T-cell (primary cell): Measurements from ENCODE around the gene RHBDD2. TPM values are rescaled to one million over a fixed set of nuclear protein-coding genes. Genes with fewer than 3 reads are reported as not detected.
"Not testable (repeated sequence)": the region's sequence is repeated elsewhere in the genome, so short reads cannot be mapped to it uniquely, and the experiment has no call there.

Experiments used
- ATAC-seq, 4 experiments: fragments of 200-7000 bp in 3 of 4; fragments of 150-1000 bp in 1 of 4; cut with Tn5 transposase; replicated peaks in 1 of 4; 1 replicate in 3 of 4; 2 replicates in 1 of 4; pipeline ENCODE4 v1.10.0; 2021; ENCODE audit warnings: moderate library complexity in 3 of 4, mild to moderate bottlenecking in 2 of 4, moderate number of reproducible peaks in 1 of 4
- CTCF ChIA-PET, 2 donors: fragments of 300-600 bp; sonication (Branson Sonifier 250); formaldehyde crosslinking; loops; one replicate each; lab custom pipeline; 2022; ENCODE audit warnings: antibody characterized with exemption in 2 of 2; lab: Charles Lee
- POLR2A ChIA-PET, 2 donors: fragments of 300-600 bp; sonication (Branson Sonifier 250); formaldehyde crosslinking; loops; one replicate each; lab custom pipeline; 2022; ENCODE audit warnings: antibody characterized with exemption in 2 of 2; lab: Charles Lee
- DNase-seq, 35 experiments: peaks; one replicate each; pipeline versions ENCODE4 v3.0.0 to v3.0.0-alpha.2; 2013 to 2023
- H3K27ac ChIP-seq: one replicate; pipeline ENCODE4 v1.5.1; 2013; ENCODE audit warnings: low read length
- H3K27me3 ChIP-seq, 2 experiments: replicated peaks in 1 of 2; 1 replicate in 1 of 2; 2 replicates in 1 of 2; pipeline versions ENCODE4 v1.6.1 to v1.7.0; 2013; ENCODE audit warnings: low read length in 1 of 2, mixed read lengths in 1 of 2; ENCODE audit not compliant: control insufficient read depth in 2 of 2, insufficient read depth in 2 of 2; ENCODE audit errors: extremely low read depth in 1 of 2
- H3K36me3 ChIP-seq, 2 donors: 1 replicate in 1 of 2; 2 replicates in 1 of 2; pipeline versions ENCODE4 v1.6.1 to v1.7.0; 2013; ENCODE audit warnings: low read length in 1 of 2; ENCODE audit not compliant: control insufficient read depth in 2 of 2, insufficient read depth in 1 of 2; ENCODE audit errors: extremely low read depth in 1 of 2
- H3K4me1 ChIP-seq, 2 experiments: 1 replicate in 1 of 2; 2 replicates in 1 of 2; pipeline versions ENCODE4 v1.6.1 to v1.7.0; 2013; ENCODE audit warnings: low read length in 2 of 2, mixed read lengths in 1 of 2; ENCODE audit not compliant: insufficient read depth in 2 of 2, control insufficient read depth in 1 of 2; ENCODE audit errors: extremely low read depth in 1 of 2
- H3K4me3 ChIP-seq, 2 donors: 1 replicate in 1 of 2; 2 replicates in 1 of 2; pipeline versions ENCODE4 v1.5.1 to v1.7.0; 2013; ENCODE audit warnings: mild to moderate bottlenecking in 2 of 2, low read length in 1 of 2, moderate library complexity in 1 of 2; ENCODE audit not compliant: control insufficient read depth in 1 of 2; ENCODE audit errors: extremely low read depth in 1 of 2
- H3K9me3 ChIP-seq: 2 replicates; pipeline ENCODE4 v1.7.0; 2013
- H3K27ac Mint-ChIP-seq, 2 donors: one replicate each; pipeline ENCODE4 v1.8.0; 2020 to 2021; ENCODE audit warnings: mild to moderate bottlenecking in 2 of 2, mixed read lengths in 2 of 2
- H3K27me3 Mint-ChIP-seq, 2 donors: one replicate each; pipeline ENCODE4 v1.8.0; 2021 to 2022; ENCODE audit warnings: mixed read lengths in 2 of 2
- H3K36me3 Mint-ChIP-seq: one replicate; pipeline ENCODE4 v1.8.0; 2021; ENCODE audit warnings: mixed read lengths
- H3K4me1 Mint-ChIP-seq, 3 donors: one replicate each; pipeline ENCODE4 v1.8.0; 2020 to 2022; ENCODE audit warnings: mixed read lengths in 3 of 3, mild to moderate bottlenecking in 1 of 3
- H3K4me3 Mint-ChIP-seq, 3 donors: one replicate each; pipeline ENCODE4 v1.8.0; 2020 to 2022; ENCODE audit warnings: mild to moderate bottlenecking in 3 of 3, mixed read lengths in 3 of 3, moderate library complexity in 3 of 3
- H3K9me3 Mint-ChIP-seq, 3 donors: one replicate each; pipeline ENCODE4 v1.8.0; 2020 to 2022; ENCODE audit warnings: mixed read lengths in 3 of 3
- WGBS: methylation state at CpG from one replicate; pipeline ENCODE4 v1.1.5; 2013; ENCODE audit warnings: missing lambda C conversion rate; ENCODE audit not compliant: insufficient coverage; 5-methylcytosine and 5-hydroxymethylcytosine counted together
- total RNA-seq, 35 experiments: library from RNA in 6 of 35; stranded (reverse) in 6 of 35; fragments of 120-200 nt in 1 of 35; gene quantifications; one replicate each; pipeline versions ENCODE4 v1.2.1 to v1.2.4 and lab custom pipeline; 2013 to 2026

The RHBDD2 gene
- total RNA-seq = 100 to 1,000 TPM in 1 of 5 donors, 10 to 100 TPM in 4; 46.7 to 110 (median 59.4) TPM
- 21.9 TPM for total RNA-seq (2013)
- total RNA-seq (lab: John Stamatoyannopoulos, UW) = 21.5 to 186 (median 80.7) reads per million in 29 experiments

GRCh38 chr7:75878769-75879611 is at the start of gene RHBDD2:
RHBDD2 (plus strand) TSS chr7:75879034; CDS start chr7:75879083, 49 bp downstream.
- Mint-ChIP-seq H3K36me3 (peaks cover 16% of the 10 kb centered on the region), H3K4me1 (peaks cover 30 to 43% (median 40%) of the 10 kb centered on the region in 3 donors), H3K4me3 (peak within 1 kb of the TSS; percentile 96 to 99 (median 97)), H3K27me3 (no peaks in the 10 kb centered on the region), H3K9me3 (no peaks in the 10 kb centered on the region), H3K27ac (peak within 1 kb of the TSS; percentile 92 to 93)
- DNase-seq (peak; percentile 87 to 98 (median 95)), ATAC-seq (peak; percentile 95 to 98 (median 98))
- under 1% methylated on average over 54 of the region's 65 CpGs for WGBS
- Histone ChIP-seq H3K9me3 (no peaks in the 10 kb centered on the region), H3K27ac (peak within 1 kb of the TSS; percentile 82), H3K27me3 (no peaks in the 10 kb centered on the region), H3K36me3 (peaks cover 19 to 27% of the 10 kb centered on the region in 2 donors), H3K4me3 (peak within 1 kb of the TSS; percentile 77 to 97), H3K4me1 (peaks cover 15 to 34% of the 10 kb centered on the region in 2 experiments)
- ChIA-PET POLR2A (interaction anchor here in 1 of 2 donors (0.5 to 1.5 kb wide), 5 partner anchors 24 to 140 kb away, joined by 3 to 7 read pairs (median 4); partner anchors contain the start of gene HIP1), CTCF (interaction anchor here (0.6 to 1.0 kb wide), 3 partner anchors 13 to 37 kb away, joined by 3 to 5 read pairs (median 4); no protein-coding TSS in a partner anchor)

GRCh38 chr7:75829656-75830055 is 49.2 kb upstream of the RHBDD2 start:
- H3K4me1 Mint-ChIP-seq, H3K9me3 ChIP-seq, H3K27me3 Mint-ChIP-seq, ATAC-seq, CTCF ChIA-PET, H3K36me3 ChIP-seq, H3K27ac ChIP-seq, H3K27ac Mint-ChIP-seq, H3K4me1 ChIP-seq, H3K4me3 Mint-ChIP-seq, H3K4me3 ChIP-seq, H3K27me3 ChIP-seq, H3K9me3 Mint-ChIP-seq, H3K36me3 Mint-ChIP-seq, POLR2A ChIA-PET, DNase-seq: not testable (repeated sequence)
- WGBS = 100% methylated on average over 1 of the region's 6 CpGs

- no peak for ATAC-seq
- DNase-seq = no peak
- H3K36me3 ChIP-seq = no peaks in the 10 kb centered on the region
- no peak overlapping the region for H3K4me3 Mint-ChIP-seq
- ChIA-PET POLR2A (no interaction called here), CTCF (no interaction called here)
- WGBS = 93% methylated on average over 3 of the region's 6 CpGs
- H3K36me3 Mint-ChIP-seq = no peaks in the 10 kb centered on the region
- H3K27me3 Mint-ChIP-seq = peaks cover 7 to 9% of the 10 kb centered on the region in 2 donors
- H3K4me1 Mint-ChIP-seq = no peaks in the 10 kb centered on the region
- no peak overlapping the region for H3K27ac Mint-ChIP-seq
- peaks cover 0 to 3% of the 10 kb centered on the region in 2 experiments for H3K27me3 ChIP-seq
- no peak overlapping the region for H3K27ac ChIP-seq
- H3K4me1 ChIP-seq = no peaks in the 10 kb centered on the region
- H3K9me3 Mint-ChIP-seq = no peaks in the 10 kb centered on the region
- no peak overlapping the region for H3K4me3 ChIP-seq
- H3K9me3 ChIP-seq = no peaks in the 10 kb centered on the region
Observed at GRCh38 chr7:75830978-75831377, 47.9 kb upstream of the RHBDD2 start.

GRCh38 chr7:75833662-75834061 is 45.2 kb upstream of the RHBDD2 start:
- WGBS = 80% methylated on average over 3 of the region's 6 CpGs
- ChIA-PET POLR2A (interaction anchor here in 1 of 2 donors (0.6 kb wide), 1 partner anchor 181 kb away, joined by 4 read pairs; no protein-coding TSS in a partner anchor), CTCF (interaction anchor here in 1 of 2 donors (0.6 kb wide), 1 partner anchor 868 kb away, joined by 3 read pairs; no protein-coding TSS in a partner anchor)
- not testable (repeated sequence) for H3K27ac ChIP-seq, DNase-seq, ATAC-seq, H3K4me1 ChIP-seq, H3K4me3 ChIP-seq, H3K27me3 Mint-ChIP-seq, H3K4me3 Mint-ChIP-seq, H3K9me3 Mint-ChIP-seq, H3K36me3 ChIP-seq, H3K9me3 ChIP-seq, H3K27ac Mint-ChIP-seq, H3K36me3 Mint-ChIP-seq, H3K4me1 Mint-ChIP-seq, H3K27me3 ChIP-seq

- Histone ChIP-seq H3K9me3 (no peaks in the 10 kb centered on the region), H3K4me3 (no peak overlapping the region)
- H3K27ac Mint-ChIP-seq = no peak overlapping the region
Observed at GRCh38 chr7:75835688-75836285, 43.0 kb upstream of the RHBDD2 start.

GRCh38 chr7:75836798-75837197 is 42.0 kb upstream of the RHBDD2 start:
- Mint-ChIP-seq H3K27me3 (peaks cover 7 to 8% of the 10 kb centered on the region in 2 donors), H3K4me3 (no peak overlapping the region), H3K27ac (no peak overlapping the region), H3K9me3 (no peaks in the 10 kb centered on the region), H3K36me3 (no peaks in the 10 kb centered on the region), H3K4me1 (no peaks in the 10 kb centered on the region)
- ChIA-PET CTCF (no interaction called here), POLR2A (no interaction called here)
- no peak for DNase-seq
- no peak overlapping the region for H3K27ac ChIP-seq
- H3K36me3 ChIP-seq = no peaks in the 10 kb centered on the region
- H3K4me3 ChIP-seq = no peak overlapping the region
- no peak for ATAC-seq
- no peaks in the 10 kb centered on the region for H3K4me1 ChIP-seq
- WGBS = 100% methylated on average over 1 of the region's 7 CpGs
- peaks cover 0 to 3% of the 10 kb centered on the region in 2 experiments for H3K27me3 ChIP-seq
- H3K9me3 ChIP-seq = no peaks in the 10 kb centered on the region

More at GRCh38 chr7:75835688-75836285, 43.0 kb upstream of the RHBDD2 start:
- H3K4me1 ChIP-seq = no peaks in the 10 kb centered on the region
- H3K4me3 Mint-ChIP-seq = no peak overlapping the region
- no peaks in the 10 kb centered on the region for H3K36me3 Mint-ChIP-seq
- H3K27me3 ChIP-seq = peaks cover 0 to 3% of the 10 kb centered on the region in 2 experiments
- no peak overlapping the region for H3K27ac ChIP-seq
- DNase-seq = no peak
- WGBS = 95% methylated on average over 6 of the region's 29 CpGs
- no peaks in the 10 kb centered on the region for H3K36me3 ChIP-seq
- POLR2A ChIA-PET = no interaction called here
- ATAC-seq = no peak
- no peaks in the 10 kb centered on the region for H3K4me1 Mint-ChIP-seq
- CTCF ChIA-PET = no interaction called here
- H3K27me3 Mint-ChIP-seq = peaks cover 7 to 8% of the 10 kb centered on the region in 2 donors
- H3K9me3 Mint-ChIP-seq = no peaks in the 10 kb centered on the region
